T-helper 2 cell (primary cell): ENCODE data around the gene EXOSC1.
"Not testable (repeated sequence)": the region's sequence is repeated elsewhere in the genome, so short reads cannot be mapped to it uniquely, and the experiment has no call there.

ENCODE experiments used
- DNase-seq, 5 experiments: peaks; one replicate each; pipeline versions ENCODE4 v3.0.0 to v3.0.0-alpha.2; 2012 to 2022

EXOSC1 gene

DNA sequence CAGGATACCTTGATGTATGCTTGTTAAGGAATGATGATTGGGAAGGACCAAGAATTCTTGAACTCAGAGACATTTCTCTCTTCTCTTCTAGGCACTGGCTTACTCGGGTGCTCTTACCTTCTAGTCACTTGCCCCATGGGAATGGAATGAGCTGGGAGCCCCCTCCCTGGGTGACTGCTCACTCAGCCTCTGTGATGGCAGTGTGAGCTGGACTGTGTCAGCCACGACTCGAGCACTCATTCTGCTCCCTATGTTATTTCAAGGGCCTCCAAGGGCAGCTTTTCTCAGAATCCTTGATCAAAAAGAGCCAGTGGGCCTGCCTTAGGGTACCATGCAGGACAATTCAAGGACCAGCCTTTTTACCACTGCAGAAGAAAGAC, 10.9 kb upstream of the EXOSC1 start:
- DNase-seq: no peak

DNA sequence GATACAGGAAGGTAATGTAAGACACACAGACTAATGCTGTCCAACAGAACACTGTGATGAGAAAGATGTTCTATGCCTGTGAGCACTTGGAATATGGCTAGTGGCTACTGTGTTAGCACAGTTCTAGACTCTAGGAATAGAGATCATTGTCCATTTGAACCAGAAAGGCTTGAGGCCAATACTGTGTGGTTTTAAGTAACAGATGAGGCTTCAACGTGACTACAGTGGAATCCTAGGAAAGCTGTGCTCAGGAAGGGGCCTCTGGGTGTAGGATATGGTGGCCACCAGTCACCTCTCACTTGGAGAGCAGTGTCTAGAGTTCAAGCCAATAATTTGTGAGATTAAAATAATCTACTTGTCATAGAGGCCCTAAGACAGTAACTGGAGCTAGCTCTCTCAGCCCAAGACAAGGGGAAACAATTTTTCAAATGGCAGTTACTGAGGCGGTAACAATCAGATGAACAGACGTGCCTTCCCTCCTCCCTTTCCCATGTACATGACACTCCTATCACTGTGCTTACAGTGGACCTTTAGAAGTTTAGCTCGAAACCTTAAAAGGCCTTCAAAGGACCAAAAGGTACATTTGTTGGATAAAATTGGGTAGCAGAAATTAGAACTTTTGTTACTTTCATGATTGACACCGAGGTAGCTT, 10.4 kb upstream of the EXOSC1 start:
- DNase-seq: no peak

GRCh38 chr10:97454330-97455036, 8.7 kb upstream of the EXOSC1 start:
- DNase-seq: no peak

- no peak for DNase-seq
Observed at GRCh38 chr10:97452352-97452751, 6.5 kb upstream of the EXOSC1 start.

DNA sequence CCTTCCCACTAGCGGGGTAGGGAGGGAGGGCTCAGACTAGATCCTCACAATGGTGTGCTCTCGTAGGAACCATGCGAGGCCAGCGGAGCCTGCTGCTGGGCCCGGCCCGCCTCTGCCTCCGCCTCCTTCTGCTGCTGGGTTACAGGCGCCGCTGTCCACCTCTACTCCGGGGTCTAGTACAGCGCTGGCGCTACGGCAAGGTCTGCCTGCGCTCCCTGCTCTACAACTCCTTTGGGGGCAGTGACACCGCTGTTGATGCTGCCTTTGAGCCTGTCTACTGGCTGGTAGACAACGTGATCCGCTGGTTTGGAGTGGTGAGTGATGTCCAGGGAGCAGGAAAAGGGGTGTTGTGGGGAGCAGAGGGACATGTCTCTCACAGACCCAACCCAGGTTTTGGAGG, 5.8 kb upstream of the EXOSC1 start:
- no peak for DNase-seq

DNA sequence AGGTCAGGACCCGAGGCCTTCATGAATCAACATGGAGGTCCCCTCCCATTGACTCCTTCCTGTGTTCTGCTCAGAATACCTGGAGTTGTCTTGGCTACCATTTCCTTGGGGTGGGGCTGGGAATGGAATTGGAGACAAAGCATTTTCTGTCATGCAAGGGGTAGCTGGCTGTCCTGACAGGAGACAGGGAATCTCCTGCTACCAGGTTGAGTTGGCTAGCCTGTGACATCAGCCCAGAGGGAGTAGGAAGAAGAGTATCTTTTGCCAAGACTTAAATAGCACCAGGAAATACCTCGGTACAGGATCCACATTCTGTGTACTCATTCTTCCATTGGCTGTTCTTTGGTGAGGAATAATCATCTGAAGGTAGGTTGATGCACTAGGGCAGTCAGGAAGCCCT, 5.0 kb upstream of the EXOSC1 start:
- no peak for DNase-seq

- DNase-seq: peak in 1 of 5 experiments; percentile 38
Observed at GRCh38 chr10:97445357-97445721, 467 bp downstream of the EXOSC1 start.

DNA sequence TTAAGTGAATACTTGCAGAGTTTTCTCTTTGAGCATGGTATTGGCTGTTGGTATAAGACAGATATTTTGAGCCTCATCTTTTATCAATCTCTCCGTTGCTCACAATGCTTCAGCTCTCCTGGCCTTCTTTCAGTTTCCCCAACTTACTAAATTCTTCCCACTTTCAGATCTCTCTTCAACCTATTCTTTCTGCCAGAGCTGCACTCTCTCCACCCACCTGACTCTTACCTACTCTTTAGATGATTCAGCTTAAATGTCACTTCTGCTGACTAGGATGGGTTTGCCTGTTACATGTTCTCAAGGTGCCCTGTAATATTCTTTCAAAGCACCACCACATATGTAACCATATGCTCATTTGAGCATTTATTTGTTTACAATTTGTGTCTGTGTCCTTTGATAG, 1.6 kb downstream of the EXOSC1 start:
- DNase-seq: no peak

- DNase-seq: no peak
Observed at GRCh38 chr10:97442277-97442676, 3.5 kb downstream of the EXOSC1 start.

- no peak for DNase-seq
Observed at GRCh38 chr10:97435211-97435610, 10.6 kb downstream of the EXOSC1 start.

- no peak for DNase-seq
Observed at GRCh38 chr10:97434557-97434956, 11.2 kb downstream of the EXOSC1 start.

DNA sequence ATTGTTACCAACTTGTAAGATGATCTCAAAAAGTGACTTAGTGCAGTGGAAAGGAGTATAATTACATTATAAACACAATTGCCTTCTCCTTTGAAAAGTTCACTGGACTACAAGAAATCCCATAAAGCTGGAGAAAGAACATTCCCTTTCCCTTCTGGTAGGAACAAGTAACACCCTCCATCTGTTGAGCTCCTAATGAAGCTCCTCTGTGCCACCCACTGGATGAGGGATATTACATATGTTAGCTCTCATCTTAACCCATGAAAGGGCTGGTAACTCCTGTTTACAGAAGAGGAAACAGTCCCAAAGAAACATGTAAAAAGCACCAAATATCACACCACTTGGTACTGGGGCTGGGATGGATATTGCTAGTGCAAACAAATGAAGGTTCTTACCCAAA, 11.8 kb downstream of the EXOSC1 start:
- no peak for DNase-seq

- DNase-seq: peak in 1 of 5 experiments; percentile 49
Observed at GRCh38 chr10:97428572-97428981, 17.2 kb downstream of the EXOSC1 start.

- peak in 1 of 5 experiments; percentile 65 for DNase-seq
Observed at GRCh38 chr10:97427571-97428179, 18.1 kb downstream of the EXOSC1 start.

DNA sequence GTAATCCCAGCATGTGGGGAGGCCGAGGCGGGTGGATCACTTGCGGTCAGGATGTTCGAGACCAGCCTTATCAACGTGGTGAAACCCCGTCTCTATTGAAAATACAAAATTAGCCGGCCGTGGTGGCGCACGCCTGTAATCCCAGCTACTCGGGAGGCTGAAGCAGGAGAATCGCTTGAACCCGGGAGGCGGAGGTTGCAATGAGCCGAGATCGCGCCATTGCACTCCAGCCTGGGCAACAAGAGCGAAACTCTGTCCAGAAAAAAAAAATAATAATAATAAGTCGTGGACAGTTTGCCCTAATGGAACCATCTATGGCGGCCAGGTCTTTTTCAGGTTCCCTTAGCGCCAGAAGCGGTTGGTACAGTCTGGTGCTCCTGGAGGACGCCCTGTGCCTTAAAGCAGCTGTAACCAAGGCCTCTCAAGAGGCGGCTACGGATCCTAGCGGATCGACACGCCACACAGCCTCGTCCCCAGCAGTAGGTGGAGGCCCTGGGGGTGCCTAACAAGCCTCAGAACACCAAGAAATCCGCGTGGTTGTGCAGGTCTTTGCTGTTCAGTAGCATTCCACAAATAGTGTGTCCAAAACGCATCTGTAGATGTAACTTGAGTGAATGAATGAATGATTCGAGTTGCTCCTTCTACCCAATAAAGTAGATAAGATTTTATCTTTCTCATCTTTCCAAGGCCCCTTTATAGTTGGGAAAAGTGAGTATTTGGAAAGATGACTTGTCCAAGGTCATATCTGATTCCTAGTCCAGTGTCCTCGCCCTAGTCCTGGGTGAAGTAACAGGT, 18.8 kb downstream of the EXOSC1 start:
- peak in 1 of 5 experiments; percentile 36 for DNase-seq

DNA sequence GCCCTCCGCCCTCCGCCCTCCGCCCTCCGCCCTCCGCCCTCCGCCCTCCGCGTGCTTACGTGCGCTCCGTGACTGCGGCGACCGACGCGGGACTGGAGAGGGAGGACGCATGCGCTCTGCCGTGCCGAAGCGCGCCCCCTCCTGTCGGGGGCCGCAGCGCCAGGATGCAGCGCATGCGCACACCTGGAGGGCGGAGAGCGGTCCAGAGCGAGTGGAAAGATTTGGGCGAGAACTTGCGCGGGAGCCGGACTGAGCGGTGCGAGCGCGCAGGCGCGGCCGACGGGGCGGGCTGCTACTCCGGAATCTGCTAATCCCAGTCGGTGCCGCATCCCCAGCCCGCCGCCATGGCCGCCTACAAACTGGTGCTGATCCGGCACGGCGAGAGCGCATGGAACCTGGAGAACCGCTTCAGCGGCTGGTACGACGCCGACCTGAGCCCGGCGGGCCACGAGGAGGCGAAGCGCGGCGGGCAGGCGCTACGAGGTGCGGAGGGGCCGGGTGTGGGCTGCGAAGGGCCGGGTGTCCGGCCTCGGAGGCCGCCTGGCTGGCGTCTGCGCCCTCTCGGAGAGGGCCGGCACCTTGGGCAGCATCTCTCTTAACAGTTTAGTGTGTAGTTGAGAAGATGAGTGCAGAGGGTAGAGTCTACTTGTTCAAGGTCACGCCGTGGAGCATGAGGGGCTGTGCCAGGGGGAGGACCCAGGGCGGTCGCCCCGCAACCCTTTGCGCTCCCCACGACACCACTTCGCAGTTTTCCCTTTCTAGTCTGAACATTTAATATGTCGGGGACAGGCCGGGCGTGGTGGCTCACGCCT, 19.6 kb downstream of the EXOSC1 start, which contains the start of gene PGAM1:
Gene PGAM1, plus strand, starts transcription at position 228 of the 812 bp plus-strand sequence. Its CDS starts 117 bp downstream, at position 345.
- peak; percentile 91 to 98 (median 94) for DNase-seq

- not testable (repeated sequence) for DNase-seq
Observed at GRCh38 chr10:97423757-97424098, 22.1 kb downstream of the EXOSC1 start.

- no peak for DNase-seq
Observed at GRCh38 chr10:97416565-97416964, 29.2 kb downstream of the EXOSC1 start.

GRCh38 chr10:97412891-97413304, 32.9 kb downstream of the EXOSC1 start:
- peak in 2 of 5 experiments; percentile 53 to 84 for DNase-seq

GRCh38 chr10:97411406-97411805, 34.4 kb downstream of the EXOSC1 start:
- DNase-seq: no peak

GRCh38 chr10:97408496-97408992, 37.3 kb downstream of the EXOSC1 start:
- DNase-seq: no peak

DNA sequence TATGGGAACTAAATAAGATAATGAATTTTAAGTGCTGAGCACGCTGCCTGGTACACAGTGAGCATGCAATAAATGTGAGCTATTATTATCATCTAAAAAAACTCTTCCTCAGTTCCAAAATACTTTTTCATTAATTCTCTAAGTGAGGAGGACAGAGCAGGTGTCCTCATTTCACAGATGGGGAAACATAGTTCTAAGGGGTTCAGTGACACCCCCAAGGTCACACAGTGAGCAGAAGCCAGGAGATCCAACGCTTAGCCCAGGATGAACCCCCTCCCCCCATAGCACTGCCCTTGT, 37.9 kb downstream of the EXOSC1 start:
- DNase-seq: no peak
